ENCODE results near the gene ANXA2. TPM values are rescaled to one million over a fixed set of nuclear protein-coding genes. Genes with fewer than 3 reads are reported as not detected.

ANXA2 gene
- polyA plus RNA-seq, 4 donors = 609 to 2,583 (median 1,523) TPM

- Histone ChIP-seq H3K27me3 (ENCODE audit: control insufficient read depth in 3 of 3, insufficient read depth in 3 of 3, low read length in 3 of 3) (no peaks in the 10 kb centered on the region), H3K9me3 (ENCODE audit: control insufficient read depth in 2 of 2, insufficient read depth in 1 of 2, low read depth in 1 of 2, low read length in 1 of 2) (no peaks in the 10 kb centered on the region), H3K27ac (ENCODE audit: low read depth in 1 of 3, low read length in 2 of 3) (peak overlapping the region; percentile 84 to 99 (median 84)), H3K4me3 (ENCODE audit: low read depth in 1 of 3, low read length in 3 of 3) (no peak overlapping the region), H3K4me1 (ENCODE audit: control insufficient read depth in 3 of 3, insufficient read depth in 2 of 3, low read depth in 1 of 3, low read length in 2 of 3) (peaks cover 9 to 73% (median 28%) of the 10 kb centered on the region in 3 donors), H3K36me3 (ENCODE audit: control insufficient read depth in 3 of 3, insufficient read depth in 2 of 3, low read depth in 1 of 3, low read length in 3 of 3) (peaks cover 0 to 29% (median 6%) of the 10 kb centered on the region in 3 donors)
- 10 to 36% (median 16%) methylated on average over 4 of the region's 4 CpGs for WGBS, 3 donors
- DNase-seq (peak; percentile 74 to 91), FAIRE-seq (no peak)
These were observed 6.0 kb downstream of the ANXA2 start for GRCh38 chr15:60391722-60392315.

GRCh38 chr15:60390871-60391501 lies 6.8 kb downstream of the ANXA2 start:
- FAIRE-seq (no peak), DNase-seq (peak; percentile 91 to 99)
- Histone ChIP-seq H3K27ac (ENCODE audit: low read depth in 1 of 3, low read length in 2 of 3) (peak overlapping the region; percentile 80 to 99 (median 84)), H3K36me3 (ENCODE audit: control insufficient read depth in 3 of 3, insufficient read depth in 2 of 3, low read depth in 1 of 3, low read length in 3 of 3) (peaks cover 0 to 22% (median 9%) of the 10 kb centered on the region in 3 donors), H3K4me3 (ENCODE audit: low read depth in 1 of 3, low read length in 3 of 3) (no peak overlapping the region), H3K4me1 (ENCODE audit: control insufficient read depth in 3 of 3, insufficient read depth in 2 of 3, low read depth in 1 of 3, low read length in 2 of 3) (peaks cover 11 to 68% (median 28%) of the 10 kb centered on the region in 3 donors), H3K27me3 (ENCODE audit: control insufficient read depth in 3 of 3, insufficient read depth in 3 of 3, low read length in 3 of 3) (no peaks in the 10 kb centered on the region), H3K9me3 (ENCODE audit: control insufficient read depth in 2 of 2, insufficient read depth in 1 of 2, low read depth in 1 of 2, low read length in 1 of 2) (no peaks in the 10 kb centered on the region)
- WGBS, 3 donors = 11 to 32% (median 31%) methylated on average over 6 of the region's 6 CpGs

- Histone ChIP-seq H3K27me3 (ENCODE audit: control insufficient read depth in 3 of 3, insufficient read depth in 3 of 3, low read length in 3 of 3) (no peaks in the 10 kb centered on the region), H3K4me1 (ENCODE audit: control insufficient read depth in 3 of 3, insufficient read depth in 2 of 3, low read depth in 1 of 3, low read length in 2 of 3) (peaks cover 11 to 60% (median 22%) of the 10 kb centered on the region in 3 donors), H3K36me3 (ENCODE audit: control insufficient read depth in 3 of 3, insufficient read depth in 2 of 3, low read depth in 1 of 3, low read length in 3 of 3) (peaks cover 0 to 16% (median 9%) of the 10 kb centered on the region in 3 donors), H3K9me3 (ENCODE audit: control insufficient read depth in 2 of 2, insufficient read depth in 1 of 2, low read depth in 1 of 2, low read length in 1 of 2) (no peaks in the 10 kb centered on the region), H3K27ac (ENCODE audit: low read depth in 1 of 3, low read length in 2 of 3) (peak overlapping the region; percentile 80 to 99 (median 84)), H3K4me3 (ENCODE audit: low read depth in 1 of 3, low read length in 3 of 3) (peak overlapping the region in 1 of 3 donors; percentile 25)
- FAIRE-seq (no peak), DNase-seq (no peak)
- 76 to 77% (median 77%) methylated on average over 6 of the region's 6 CpGs for WGBS, 3 donors
These were observed 7.6 kb downstream of the ANXA2 start for GRCh38 chr15:60390231-60390630.

DNA sequence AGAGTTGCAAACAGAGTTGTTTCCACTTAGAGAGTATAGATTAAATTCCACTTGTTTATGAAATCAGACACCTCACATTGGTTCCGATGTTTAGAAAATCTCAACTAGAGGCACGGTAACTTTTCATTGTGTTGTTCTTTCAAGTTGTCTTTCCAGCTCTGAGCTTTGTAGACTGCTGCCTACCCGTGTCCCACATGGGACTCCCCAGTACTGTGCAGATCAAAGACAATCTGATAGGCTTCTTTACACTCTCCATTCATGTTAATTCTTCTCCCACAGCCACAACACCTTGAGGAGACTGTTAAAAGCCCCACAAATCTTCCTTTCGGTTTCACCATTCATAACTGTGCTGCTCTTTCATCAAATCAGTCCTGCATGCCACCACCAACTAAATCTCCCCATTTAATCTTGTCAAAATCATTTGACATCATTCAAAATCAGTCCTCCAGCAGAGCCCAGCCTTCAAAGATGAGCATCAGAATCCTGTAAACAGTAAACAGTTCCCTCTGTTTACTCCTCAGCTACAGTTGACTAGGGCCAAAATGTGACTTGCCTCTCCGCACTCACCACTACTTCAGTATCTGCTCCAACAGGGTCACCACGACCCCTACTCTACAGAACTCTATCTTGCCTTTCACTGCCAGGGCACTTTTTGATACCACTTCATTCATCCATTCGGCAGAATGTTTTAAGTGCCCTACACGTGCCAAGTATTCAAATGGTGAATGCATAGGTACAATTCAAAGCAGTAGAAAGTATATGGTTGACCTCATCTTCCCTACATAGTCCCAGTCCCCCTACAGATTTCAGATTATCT lies 8.3 kb downstream of the ANXA2 start:
- peak overlapping the region; percentile 52 to 99 (median 77) for H3K27ac ChIP-seq (ENCODE audit: low read depth in 1 of 3, low read length in 2 of 3)
- peak overlapping the region in 1 of 3 donors; percentile 23 for H3K4me3 ChIP-seq (ENCODE audit: low read depth in 1 of 3, low read length in 3 of 3)
- H3K4me1 ChIP-seq (ENCODE audit: control insufficient read depth in 3 of 3, insufficient read depth in 2 of 3, low read depth in 1 of 3, low read length in 2 of 3) = peaks cover 11 to 53% (median 17%) of the 10 kb centered on the region in 3 donors
- FAIRE-seq (no peak), DNase-seq (peak; percentile 50 to 52)
- no peaks in the 10 kb centered on the region for H3K9me3 ChIP-seq (ENCODE audit: control insufficient read depth in 2 of 2, insufficient read depth in 1 of 2, low read depth in 1 of 2, low read length in 1 of 2)
- H3K36me3 ChIP-seq (ENCODE audit: control insufficient read depth in 3 of 3, insufficient read depth in 2 of 3, low read depth in 1 of 3, low read length in 3 of 3) = peaks cover 3 to 16% (median 12%) of the 10 kb centered on the region in 3 donors
- no peaks in the 10 kb centered on the region for H3K27me3 ChIP-seq (ENCODE audit: control insufficient read depth in 3 of 3, insufficient read depth in 3 of 3, low read length in 3 of 3)
- 14 to 34% (median 30%) methylated on average over 8 of the region's 8 CpGs for WGBS, 3 donors

DNA sequence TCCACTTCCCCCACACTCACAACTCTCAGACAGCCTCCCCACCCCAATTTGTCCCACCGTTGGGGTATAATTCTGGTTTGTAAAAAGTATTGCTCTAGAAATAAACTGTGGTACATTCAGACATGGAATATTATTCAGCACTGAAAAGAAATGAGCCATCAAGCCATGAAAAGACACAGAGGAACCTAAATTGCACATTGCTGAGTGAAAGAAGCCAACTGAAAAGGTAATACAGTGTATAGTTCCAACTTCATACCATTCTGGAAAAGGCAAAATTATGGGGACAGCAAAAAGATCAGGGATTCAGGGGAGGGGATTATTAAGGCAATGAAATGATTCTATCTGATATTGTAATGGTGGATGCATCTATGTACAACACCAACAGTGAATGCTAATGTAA lies 10.5 kb downstream of the ANXA2 start:
- Histone ChIP-seq H3K4me1 (ENCODE audit: control insufficient read depth in 3 of 3, insufficient read depth in 2 of 3, low read depth in 1 of 3, low read length in 2 of 3) (peaks cover 11 to 32% (median 12%) of the 10 kb centered on the region in 3 donors), H3K27me3 (ENCODE audit: control insufficient read depth in 3 of 3, insufficient read depth in 3 of 3, low read length in 3 of 3) (no peaks in the 10 kb centered on the region), H3K4me3 (ENCODE audit: low read depth in 1 of 3, low read length in 3 of 3) (no peak overlapping the region), H3K27ac (ENCODE audit: low read depth in 1 of 3, low read length in 2 of 3) (no peak overlapping the region), H3K36me3 (ENCODE audit: control insufficient read depth in 3 of 3, insufficient read depth in 2 of 3, low read depth in 1 of 3, low read length in 3 of 3) (peaks cover 3 to 22% (median 19%) of the 10 kb centered on the region in 3 donors), H3K9me3 (ENCODE audit: control insufficient read depth in 2 of 2, insufficient read depth in 1 of 2, low read depth in 1 of 2, low read length in 1 of 2) (no peaks in the 10 kb centered on the region)
- FAIRE-seq = no peak
- DNase-seq = no peak
- WGBS, 3 donors = 91 to 100% (median 95%) methylated on average over 1 of the region's 1 CpG

DNA sequence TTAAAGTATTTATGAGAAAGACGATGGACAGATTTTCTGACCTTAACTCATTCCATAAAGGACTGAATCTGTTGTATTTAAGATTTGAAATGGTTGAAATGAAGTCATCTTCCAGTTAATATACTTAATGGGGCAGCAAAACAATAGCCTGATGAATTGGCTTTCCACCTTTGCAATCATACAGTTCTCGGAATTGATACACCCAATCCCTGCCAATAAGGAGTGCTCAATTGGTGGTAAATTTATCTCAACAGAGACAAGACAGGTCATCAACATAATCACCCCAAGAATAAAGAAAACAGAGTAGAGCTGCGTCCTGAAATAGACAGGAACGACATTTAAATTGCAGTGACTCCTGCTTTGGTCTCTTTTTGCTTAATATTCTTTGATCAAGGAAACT lies 11.2 kb downstream of the ANXA2 start:
- Histone ChIP-seq H3K4me3 (ENCODE audit: low read depth in 1 of 3, low read length in 3 of 3) (no peak overlapping the region), H3K27me3 (ENCODE audit: control insufficient read depth in 3 of 3, insufficient read depth in 3 of 3, low read length in 3 of 3) (no peaks in the 10 kb centered on the region), H3K4me1 (ENCODE audit: control insufficient read depth in 3 of 3, insufficient read depth in 2 of 3, low read depth in 1 of 3, low read length in 2 of 3) (peaks cover 11 to 26% (median 12%) of the 10 kb centered on the region in 3 donors), H3K27ac (ENCODE audit: low read depth in 1 of 3, low read length in 2 of 3) (no peak overlapping the region), H3K36me3 (ENCODE audit: control insufficient read depth in 3 of 3, insufficient read depth in 2 of 3, low read depth in 1 of 3, low read length in 3 of 3) (peaks cover 3 to 25% (median 21%) of the 10 kb centered on the region in 3 donors), H3K9me3 (ENCODE audit: control insufficient read depth in 2 of 2, insufficient read depth in 1 of 2, low read depth in 1 of 2, low read length in 1 of 2) (no peaks in the 10 kb centered on the region)
- FAIRE-seq (no peak), DNase-seq (no peak)
- 87 to 94% (median 89%) methylated on average over 4 of the region's 4 CpGs for WGBS, 3 donors

- no peak for DNase-seq
- Histone ChIP-seq H3K4me1 (ENCODE audit: control insufficient read depth in 3 of 3, insufficient read depth in 2 of 3, low read depth in 1 of 3, low read length in 2 of 3) (peaks cover 11 to 20% (median 12%) of the 10 kb centered on the region in 3 donors), H3K27me3 (ENCODE audit: control insufficient read depth in 3 of 3, insufficient read depth in 3 of 3, low read length in 3 of 3) (no peaks in the 10 kb centered on the region), H3K36me3 (ENCODE audit: control insufficient read depth in 3 of 3, insufficient read depth in 2 of 3, low read depth in 1 of 3, low read length in 3 of 3) (peaks cover 6 to 26% (median 24%) of the 10 kb centered on the region in 3 donors), H3K4me3 (ENCODE audit: low read depth in 1 of 3, low read length in 3 of 3) (no peak overlapping the region), H3K27ac (ENCODE audit: low read depth in 1 of 3, low read length in 2 of 3) (no peak overlapping the region), H3K9me3 (ENCODE audit: control insufficient read depth in 2 of 2, insufficient read depth in 1 of 2, low read depth in 1 of 2, low read length in 1 of 2) (no peaks in the 10 kb centered on the region)
- 89 to 91% (median 91%) methylated on average over 7 of the region's 7 CpGs for WGBS, 3 donors
- no peak for FAIRE-seq
These were observed 11.9 kb downstream of the ANXA2 start for GRCh38 chr15:60385620-60386552.

Data from small intestine (tissue), 7 donors.